Activated naive CD4-positive, alpha-beta T cell treated with anti-CD3 and anti-CD28 coated beads, Interleukin-2, amount 50 U/mL, for 16 hours (primary cell): Measurements from ENCODE around the gene RBCK1.
A peak's percentile ranks its signal among the peaks of the same experiment; 100 is the strongest.
"Not testable (repeated sequence)": the region's sequence is repeated elsewhere in the genome, so short reads cannot be mapped to it uniquely, and the experiment has no call there.

ENCODE experiments used
- DNase-seq: peaks from one replicate; pipeline ENCODE4 v3.0.0-alpha.2; 2020

RBCK1 gene

DNA sequence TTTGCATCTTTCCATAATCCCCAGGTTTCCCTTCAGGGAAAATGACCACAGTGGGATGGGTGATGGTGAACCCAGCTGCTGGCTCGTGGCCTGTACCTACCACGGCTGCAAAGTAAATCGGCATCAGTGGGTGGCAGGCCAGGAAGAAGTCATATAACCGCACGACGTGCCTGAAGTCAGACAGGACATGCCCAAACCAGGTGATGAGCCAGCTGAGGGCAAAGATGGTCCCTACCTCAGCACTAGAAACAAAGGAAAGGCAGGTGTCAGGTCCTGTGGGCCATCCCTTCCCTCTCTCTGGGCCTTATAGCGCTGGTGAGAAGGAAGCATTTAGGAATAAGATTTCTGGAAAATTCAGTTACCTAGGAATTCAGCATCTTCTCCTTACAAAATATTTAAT, 32.0 kb downstream of the RBCK1 start:
- DNase-seq: no peak

DNA sequence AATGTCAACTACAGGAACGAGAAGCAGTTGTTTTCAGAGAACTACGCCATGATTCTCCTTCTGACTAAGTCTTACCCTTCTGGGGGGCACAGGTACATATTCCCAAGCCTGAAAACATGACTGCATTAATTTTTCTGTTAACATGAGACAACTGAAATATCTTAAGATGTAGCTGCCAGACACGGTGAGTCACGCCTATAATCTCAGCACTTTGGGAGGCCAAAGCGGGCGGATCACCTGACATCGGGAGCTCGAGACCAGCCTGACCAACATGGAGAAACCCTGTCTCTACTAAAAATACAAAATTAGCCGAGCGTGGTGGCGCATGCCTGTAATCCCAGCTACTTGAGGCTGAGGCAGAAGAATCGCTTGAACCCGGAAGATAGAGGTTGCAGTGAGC, 32.5 kb downstream of the RBCK1 start:
- no peak for DNase-seq

DNA sequence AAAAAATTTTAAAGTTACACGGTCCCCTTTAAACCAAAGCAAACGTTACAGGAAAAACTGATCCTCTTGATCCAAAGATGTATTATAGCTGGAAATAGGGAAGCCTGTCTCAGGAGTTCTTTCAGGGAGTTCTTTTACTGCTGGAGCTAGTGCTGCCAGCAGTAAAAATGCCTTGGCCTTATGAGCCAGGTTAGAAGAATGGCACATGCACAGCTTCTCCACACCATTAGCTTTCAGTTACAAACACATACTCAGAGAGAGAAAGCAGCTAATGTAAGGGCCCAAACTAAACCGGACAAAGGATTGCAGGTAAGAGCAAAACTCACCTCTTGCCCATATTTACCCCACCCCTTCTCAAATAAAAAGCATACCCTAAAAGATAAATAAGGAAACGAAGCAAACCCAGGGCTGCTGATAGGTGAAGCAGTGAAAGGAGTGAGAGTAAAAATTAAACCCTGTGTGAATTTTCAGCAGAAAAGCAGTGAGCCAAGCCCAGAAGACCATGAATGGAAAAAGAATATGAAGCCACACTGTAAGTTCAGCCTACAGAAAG, 35.2 kb downstream of the RBCK1 start:
- DNase-seq: no peak

DNA sequence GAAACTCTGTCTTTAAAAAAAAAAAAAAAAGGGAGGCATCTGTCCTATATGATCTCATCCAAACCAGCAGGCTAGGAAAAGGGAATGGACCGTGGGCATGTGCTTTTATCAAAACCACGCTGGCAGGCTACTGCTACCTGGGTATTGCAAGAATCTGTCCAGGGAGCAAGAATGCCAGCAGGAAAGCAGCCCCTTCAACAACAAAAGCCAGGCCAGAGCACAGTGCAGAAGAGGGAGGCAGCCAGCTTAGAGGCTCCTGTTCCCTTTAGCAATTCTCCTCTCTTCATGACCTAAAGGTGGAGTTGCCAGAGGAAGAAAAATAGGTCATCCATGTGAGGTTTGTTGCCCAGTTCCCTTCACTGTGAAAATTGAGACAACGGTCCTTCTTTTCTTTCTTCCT, 36.0 kb downstream of the RBCK1 start:
- DNase-seq: no peak

DNA sequence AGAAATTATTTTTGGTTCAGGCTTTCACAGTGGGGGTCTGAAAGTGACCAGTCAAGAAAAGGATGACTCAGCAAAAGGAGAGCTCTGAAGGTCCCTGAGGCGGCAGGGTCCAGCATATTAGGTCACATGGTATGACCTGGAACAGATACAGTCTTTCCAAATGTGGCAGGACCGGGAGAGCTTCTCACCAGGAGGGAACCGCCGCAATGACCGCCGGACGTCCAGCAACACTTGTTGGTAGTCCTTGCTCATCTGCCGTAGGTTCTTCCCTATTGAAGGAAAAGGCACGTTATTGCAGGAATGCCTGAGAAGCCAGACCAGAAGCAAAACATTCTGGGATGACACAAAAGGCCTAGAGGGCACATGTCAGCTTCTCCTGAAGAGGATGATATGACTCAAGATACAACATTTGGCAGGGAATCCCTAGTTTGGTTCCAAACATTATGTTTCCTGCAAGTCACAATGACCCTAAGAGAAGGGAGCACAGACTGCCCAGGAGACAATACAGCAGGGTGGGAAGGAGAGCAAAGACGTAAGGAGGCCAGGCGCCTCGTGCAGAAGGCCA, 36.8 kb downstream of the RBCK1 start:
- no peak for DNase-seq

DNA sequence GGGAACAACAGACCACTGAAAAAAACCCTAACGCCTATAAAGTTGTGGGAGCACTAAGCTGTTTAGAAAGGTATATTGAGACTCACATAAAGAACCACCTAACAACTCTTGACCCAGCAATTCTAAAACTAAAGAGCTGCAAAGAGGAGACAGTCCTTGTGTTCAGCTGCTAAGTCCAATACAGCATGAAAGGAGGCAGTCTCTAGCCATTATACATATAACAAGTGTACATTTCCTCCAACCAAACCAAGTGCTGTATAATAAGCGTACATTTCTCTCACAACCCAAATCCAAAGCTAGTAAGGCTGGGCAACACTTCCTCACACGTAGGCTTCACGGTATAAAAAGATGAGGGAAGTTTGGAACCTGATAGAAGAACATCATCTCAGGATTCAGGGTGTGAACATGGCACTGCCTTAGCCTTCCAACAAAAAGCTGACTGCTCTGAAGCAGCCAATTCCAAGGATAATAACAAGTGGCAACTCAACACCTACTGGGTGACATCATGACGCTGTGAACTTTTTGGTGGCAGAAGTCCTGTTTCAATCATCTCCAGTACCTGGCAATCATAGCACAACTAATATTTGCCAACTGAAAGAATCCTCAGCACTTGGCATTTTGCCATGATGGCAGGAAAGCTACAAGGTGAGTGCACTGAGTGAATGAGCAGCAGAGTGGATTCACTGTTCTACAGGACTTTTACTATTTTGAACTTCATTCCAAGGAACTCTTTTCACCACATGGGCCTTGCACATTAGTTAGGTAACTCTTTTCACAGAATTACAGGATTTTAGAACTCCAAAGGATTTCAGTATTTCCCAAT, 37.6 kb downstream of the RBCK1 start:
- DNase-seq: no peak

DNA sequence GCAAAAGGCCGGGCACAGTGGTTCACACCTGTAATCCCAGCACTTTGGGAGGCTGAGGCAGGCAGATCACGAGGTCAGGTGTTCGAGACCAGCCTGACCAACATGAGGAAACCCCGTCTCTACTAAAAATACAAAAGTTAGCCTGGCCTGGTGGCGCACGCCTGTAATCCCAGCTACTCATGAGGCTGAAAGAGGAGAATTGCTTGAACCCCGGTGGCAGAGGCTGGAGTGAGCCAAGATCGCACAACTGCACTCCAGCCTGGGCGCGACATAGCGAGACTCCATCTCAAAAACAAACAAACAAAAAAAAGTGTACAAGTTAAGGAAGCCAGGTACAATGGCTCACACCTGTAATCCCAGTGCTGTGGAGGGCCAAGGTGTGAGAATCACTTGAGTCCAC, 43.9 kb downstream of the RBCK1 start:
- not testable (repeated sequence) for DNase-seq

DNA sequence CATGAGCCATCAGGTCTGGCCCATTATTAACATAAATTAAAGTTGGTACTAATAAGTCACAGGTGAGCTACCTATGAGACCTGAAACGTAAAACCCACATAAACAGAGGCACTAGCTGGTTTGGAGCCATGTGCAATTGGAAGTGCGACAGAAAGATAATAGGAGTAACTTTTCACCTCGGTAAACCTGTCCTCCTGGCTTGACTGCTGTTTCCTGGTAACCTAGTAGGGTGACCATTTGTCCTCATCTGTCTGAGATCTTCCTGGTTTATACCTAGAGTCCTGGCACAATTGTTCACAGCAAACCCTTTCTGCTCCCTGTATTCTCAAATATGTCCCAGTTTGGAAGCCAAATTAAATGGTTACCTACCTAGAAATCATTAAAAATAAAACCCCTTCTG, 46.9 kb downstream of the RBCK1 start:
- DNase-seq: no peak

DNA sequence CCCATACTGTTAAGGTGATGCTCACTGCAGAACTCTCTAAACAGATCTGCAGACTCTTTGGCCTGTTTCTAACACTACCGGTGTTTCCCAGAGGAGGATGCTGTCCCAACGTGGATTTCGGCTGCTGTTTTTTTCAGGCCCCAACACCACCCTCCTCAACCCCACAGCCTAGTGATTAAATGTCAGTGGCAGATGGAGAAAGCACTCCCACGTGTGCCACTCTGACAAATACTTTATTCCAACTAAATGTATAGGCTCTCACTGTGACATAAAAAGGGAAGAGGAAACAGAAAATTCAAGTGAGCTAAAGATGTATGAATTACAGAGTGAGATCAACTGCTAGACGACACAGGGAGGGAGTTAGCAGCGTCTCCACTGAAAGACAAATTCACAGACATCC, 50.7 kb downstream of the RBCK1 start:
- DNase-seq: no peak

DNA sequence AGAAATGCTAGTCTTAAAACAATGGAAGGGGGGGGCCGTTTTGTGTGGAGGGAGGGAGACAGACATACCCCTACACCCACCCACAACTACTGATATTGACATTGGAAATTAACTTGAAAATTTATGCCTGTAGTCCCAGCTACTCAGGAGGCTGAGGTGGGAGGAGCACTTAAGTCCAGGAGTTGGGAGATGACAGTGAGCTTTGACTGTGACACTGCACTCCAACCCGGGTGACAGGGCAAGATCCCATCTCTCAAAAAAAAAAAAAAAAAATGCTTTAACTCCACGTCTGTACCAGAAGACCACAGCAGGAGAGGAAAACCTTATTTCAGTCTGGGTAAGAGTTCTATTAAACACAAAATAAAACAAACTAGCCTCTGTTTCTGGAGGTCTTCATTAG, 52.1 kb downstream of the RBCK1 start:
- no peak for DNase-seq

DNA sequence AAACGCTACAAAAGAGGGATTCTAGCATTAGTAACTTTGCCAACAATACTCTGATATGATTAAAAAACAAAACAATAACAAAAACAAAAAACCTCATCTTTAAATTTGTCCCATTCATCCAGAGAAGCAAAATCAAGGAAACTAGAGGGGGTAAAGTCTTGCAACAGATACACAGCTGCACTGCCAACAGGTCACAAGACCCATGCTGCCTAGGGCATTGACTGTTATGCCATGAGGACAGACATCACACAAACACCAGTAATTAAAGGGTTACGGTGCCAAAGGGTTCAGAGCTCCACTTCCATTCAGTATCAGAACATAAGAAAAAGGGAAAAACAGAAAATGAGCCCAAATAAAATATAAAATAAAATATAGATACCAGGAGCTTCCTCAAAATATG, 52.6 kb downstream of the RBCK1 start:
- DNase-seq: no peak

DNA sequence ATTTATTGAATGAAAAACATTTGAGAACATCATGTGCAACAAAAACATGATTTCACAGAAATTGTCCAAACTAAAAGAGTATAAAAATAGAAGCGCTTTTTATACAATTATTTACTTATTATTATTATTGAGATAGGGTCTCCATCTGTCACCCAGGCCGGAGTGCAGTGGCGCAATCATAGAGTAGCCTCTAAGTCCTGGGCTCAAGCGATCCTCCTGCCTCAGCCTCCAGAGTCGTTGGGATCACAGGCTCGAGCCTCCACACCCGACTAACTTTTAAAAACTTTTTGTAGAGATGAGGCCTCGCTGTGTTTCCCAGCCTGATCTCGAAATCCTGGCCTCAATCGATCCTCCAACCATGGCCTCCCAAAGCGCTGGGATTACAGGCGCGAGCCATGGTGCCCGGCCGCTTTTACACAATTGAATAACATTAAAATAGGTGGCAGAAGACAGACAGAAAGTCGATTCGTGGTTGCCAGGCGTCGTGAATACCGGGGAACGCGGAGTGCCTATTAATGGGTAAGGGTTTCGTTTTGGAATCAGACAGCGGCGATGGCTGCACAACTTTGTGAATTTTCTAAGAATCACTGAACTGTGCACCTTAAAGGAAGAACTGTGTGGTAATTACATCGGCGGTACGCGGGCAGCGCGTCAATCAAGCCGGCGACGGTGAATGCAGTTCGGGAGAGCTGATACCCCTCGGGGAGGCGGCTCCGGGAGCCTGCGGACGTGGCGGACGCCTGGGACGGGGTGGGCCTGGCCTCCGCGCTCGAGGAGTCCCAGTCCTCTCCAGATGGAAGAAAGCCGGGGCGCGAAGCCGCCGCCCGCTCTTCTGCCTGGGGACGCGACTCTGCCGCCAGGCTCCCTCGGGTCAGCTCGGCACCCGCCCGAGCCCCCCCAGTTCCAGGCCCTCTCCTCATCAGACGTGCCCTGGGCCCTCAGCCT, 53.4 kb downstream of the RBCK1 start:
- peak; percentile 43 for DNase-seq

DNA sequence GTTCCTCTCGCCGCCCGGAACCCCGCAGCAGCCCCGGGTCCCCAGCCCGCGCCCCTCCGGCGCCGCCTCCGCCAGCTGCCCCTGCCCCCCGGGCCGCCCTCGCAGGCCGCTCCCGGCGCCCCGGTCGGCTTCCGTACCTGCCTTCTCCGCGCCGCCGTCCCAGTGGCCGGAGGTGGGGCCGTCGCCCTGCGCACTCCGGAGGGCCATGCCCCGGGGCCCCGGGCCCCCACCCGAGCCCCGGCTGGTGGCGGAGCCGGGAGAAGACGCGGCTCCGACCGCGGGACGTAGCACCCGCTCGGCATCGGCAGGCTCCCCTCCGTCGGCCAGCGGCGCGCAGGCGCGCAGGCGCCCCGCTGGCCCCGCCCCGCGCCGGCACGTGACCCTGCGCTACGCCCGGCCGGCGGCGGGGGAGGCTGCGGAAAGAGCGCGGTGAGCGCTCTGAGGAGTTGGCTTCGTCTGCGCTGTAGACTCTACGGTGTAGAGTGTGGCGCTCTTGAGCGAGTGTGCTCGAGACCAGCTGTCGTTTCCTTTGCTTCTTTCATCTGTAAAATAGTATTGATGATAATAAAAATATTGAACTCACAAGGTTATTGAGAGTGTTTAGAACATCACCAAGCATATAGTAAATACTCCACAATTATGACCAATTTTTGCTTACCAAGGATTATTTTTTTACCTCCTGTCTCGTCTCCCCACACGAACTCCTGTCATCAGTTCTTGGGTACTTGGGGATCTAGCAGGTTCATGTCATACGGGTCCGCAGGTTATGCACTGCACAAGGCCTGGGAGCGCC, 54.3 kb downstream of the RBCK1 start, which contains the start of gene TBC1D20:
TBC1D20 (minus strand) TSS at position 335 of the 793 bp plus-strand sequence; CDS start at position 207, 128 bp downstream.
- DNase-seq: peak; percentile 87

DNA sequence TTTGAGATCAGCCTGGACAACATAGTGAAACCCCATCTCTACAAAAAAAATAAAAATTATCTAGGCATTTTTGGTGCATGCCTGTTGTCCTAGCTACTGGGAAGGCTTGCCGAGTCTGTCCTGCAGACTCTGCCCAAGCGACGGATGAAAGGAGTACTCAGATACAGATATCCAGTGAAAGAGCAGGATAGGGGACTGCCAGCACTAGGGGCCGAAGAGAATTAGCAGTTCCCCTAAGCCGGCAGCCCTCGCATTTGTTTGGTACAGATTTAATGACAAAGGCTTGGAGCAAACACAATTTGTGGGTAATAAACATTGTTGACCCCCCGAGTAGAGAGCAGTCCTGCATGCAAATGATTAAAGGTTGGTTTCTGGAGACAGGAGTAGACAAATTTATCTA, 59.7 kb downstream of the RBCK1 start:
- no peak for DNase-seq

DNA sequence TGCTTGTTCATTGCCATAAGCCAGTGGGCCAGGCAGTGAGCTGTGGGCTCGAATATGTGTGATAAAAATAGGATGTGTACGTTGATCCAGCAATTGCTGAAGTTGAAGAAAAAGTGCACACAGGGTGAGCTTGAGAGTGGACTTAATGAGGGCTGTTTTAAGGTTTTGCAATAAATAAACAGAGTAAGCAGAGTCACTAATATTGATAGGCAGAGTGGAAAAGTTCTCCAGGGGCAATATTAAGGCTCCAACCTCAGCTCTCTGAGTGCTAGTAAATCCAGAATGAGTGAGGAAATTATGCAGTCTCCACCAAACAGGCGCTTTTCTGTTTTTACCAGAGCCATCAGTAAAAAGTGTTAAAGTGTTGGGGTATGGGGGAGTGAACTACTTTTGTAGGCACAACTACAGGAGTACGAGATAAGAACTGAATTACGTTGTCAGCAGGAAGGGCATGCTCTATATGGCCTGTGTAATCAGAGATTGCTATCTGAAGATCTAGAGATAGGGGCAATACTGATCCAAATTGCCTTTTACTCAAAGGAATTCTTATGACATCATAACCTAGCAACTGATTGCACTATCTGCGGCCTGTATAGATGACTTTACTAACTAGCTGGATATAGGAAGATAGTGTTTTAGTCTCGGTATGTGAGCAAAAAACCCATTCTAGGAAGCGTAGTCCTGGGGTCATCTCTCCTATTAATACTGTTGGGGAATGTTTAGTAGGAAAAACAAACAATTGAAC, 61.8 kb downstream of the RBCK1 start:
- DNase-seq: no peak

DNA sequence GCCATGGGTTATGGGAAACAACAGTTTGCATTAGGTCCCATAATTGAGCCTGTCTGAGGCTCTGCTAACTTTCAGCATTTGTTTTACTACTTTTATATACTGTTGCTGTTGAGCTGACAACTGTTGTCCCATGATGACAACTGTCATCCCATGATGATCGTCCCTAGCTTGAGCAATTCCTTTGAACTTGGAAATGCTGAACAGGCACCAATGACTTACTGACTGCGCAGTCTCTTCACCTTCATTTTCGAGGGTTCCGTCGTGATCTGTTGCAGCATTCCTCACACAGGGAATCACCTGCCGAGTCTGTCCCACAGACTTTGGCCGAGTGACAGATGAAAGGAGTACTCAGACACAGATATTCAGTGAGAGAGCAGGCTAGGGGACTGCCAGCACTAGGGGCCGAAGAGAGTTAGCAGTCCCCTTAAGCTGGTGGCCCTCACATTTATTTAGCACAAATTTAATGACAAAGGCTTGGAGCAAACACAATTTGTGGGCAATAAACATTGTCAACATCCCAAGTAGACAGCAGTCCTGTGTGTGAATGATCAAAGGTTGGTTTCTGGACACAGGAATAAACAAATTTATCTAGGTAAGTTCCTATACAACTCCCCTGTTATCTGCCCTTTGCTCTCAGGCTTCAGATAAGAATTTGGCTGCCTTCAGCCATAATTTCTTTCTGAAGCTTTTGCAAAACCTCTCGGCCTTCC, 64.2 kb downstream of the RBCK1 start:
- no peak for DNase-seq

DNA sequence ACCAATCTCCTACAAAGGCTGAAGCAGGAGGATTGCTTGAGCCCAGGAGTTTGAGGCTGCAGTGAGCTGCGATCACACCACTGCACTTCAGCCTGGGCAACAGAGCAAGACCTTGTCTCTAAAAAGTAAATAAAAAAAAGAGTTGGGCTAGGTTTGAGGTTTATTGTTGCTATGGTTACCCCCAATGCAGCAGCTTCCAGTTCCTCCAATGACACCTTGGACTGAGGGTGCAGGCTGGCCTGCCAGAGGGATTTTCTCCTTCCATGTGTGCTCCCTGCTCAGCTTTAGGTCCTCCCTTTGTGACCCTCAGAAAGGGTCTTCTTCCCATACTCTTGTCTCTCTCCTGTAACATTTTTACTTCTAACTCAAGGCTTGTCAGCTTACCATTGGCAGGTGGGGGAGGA, 64.8 kb downstream of the RBCK1 start:
- no peak for DNase-seq

DNA sequence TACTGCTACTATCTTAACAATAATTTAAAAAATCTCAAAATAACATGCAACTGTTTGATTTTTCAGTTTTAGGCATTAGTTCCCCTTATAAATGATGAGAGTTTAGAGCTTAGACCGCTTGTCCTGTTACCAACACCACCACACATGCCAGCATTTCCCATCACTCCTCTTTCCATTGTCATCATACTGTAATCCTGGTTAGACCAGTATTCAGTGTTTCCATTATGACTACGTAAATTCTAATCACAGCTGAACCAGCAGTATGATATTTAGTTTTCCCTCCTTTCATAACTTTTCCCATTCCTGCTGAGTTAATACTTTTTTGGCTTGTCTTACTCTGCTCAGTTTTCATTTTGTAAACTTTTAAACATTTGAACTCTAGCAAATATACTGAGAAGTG, 66.5 kb downstream of the RBCK1 start:
- no peak for DNase-seq

DNA sequence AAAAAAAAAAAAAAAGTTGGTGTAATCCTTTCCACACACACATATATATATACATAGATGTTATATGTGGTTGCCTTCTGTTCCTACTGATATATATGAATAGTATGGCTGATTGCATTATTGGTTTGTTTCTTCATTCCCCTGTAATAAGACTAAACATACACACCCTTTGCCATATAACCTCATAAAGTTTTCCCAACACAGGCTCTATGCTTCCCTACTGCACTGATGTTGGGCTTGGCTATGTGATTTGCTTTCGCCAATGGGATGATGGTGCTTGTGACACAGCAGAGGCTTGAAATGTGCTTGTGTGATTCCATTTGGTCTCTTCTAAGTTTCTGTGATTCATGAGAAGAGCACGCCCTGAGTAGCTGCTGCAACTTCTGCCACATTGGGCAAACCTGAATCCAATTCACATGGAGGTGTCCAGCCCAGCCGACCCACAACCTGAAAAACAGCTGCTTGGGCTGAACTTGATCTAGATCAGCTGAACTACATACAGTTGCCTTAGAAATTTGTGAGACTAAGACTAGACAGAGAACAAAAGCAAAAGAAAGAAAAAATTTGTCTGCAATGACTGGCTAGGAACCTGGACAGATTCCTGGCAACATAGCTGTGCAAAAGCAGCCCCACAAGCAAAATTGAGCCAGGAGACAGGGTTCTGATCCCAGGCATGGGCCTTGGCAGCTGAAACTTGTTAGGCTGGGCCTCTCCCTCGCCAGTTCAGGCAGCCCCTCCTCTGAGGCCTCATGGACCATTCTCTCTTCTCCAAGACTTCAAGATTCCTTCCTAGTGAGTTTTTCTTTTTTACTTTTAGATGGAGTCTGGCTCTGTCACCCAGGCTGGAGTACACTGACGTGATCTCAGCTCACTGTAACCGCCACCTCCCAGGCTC, 67.6 kb downstream of the RBCK1 start:
- no peak for DNase-seq
